ENCODE results near the gene PRR35.

GRCh38 chr16:554640-555365 is 5.4 kb upstream of the PRR35 start:
- TF ChIP-seq EZH2 (IDR thresholded peaks at IDR 0.05; ENCODE audit: insufficient read depth, poor library complexity, severe bottlenecking) (no peak), EZH2phosphoT487 (IDR thresholded peaks at IDR 0.05; ENCODE audit: insufficient read depth, low read depth) (no peak)
